Panc1 (cell line): ENCODE data around the gene CTNNBIP1.

ENCODE experiments used
- CTCF ChIP-seq: fragments of 450-650 bp; IDR thresholded peaks from 2 replicates; pipeline ENCODE4 v1.5.1; 2017; ENCODE audit warnings: mild to moderate bottlenecking
- POLR2AphosphoS5 ChIP-seq: IDR thresholded peaks from 2 replicates; pipeline ENCODE4 v1.6.1; 2012; ENCODE audit warnings: mild to moderate bottlenecking, low read depth, low read length, moderate library complexity
- REST ChIP-seq, 2 experiments: IDR thresholded peaks; 2 replicates each; pipeline ENCODE4 v1.6.1; 2011 to 2012; ENCODE audit warnings: low read depth in 2 of 2, control low read depth in 1 of 2, low read length in 1 of 2, mild to moderate bottlenecking in 1 of 2, moderate library complexity in 1 of 2; ENCODE audit not compliant: insufficient read depth in 1 of 2
- SIN3A ChIP-seq: IDR thresholded peaks from 2 replicates; pipeline ENCODE4 v1.6.1; 2012; ENCODE audit warnings: low read depth, mild to moderate bottlenecking, low read length, moderate library complexity, borderline replicate concordance; ENCODE audit not compliant: insufficient read depth

GRCh38 chr1:9871021-9871420, 39.0 kb downstream of the CTNNBIP1 start:
- no peak for TF ChIP-seq CTCF
- no peak for TF ChIP-seq POLR2AphosphoS5
- TF ChIP-seq SIN3A, result no peak
- no peak for TF ChIP-seq REST (IDR thresholded peaks at IDR 0.05; ENCODE audit: insufficient read depth in 1 of 2, low read depth in 2 of 2, low read length in 1 of 2)
